NB4 (cell line): ENCODE data around the gene MAP3K20.

Source experiments
- DNase-seq: peaks from one replicate; pipeline ENCODE4 v3.0.0; 2010; ENCODE audit warnings: low read depth
- H3K4me3 ChIP-seq: one replicate; pipeline ENCODE4 v1.5.1; 2011; ENCODE audit warnings: mild to moderate bottlenecking, low read depth, low read length, moderate library complexity
- MYC ChIP-seq: IDR thresholded peaks from 2 replicates; pipeline ENCODE4 v1.6.1; 2011; ENCODE audit warnings: low read depth, low read length
- POLR2A ChIP-seq: IDR thresholded peaks from 2 replicates; pipeline ENCODE4 v1.6.1; 2011; ENCODE audit warnings: mild to moderate bottlenecking; ENCODE audit not compliant: insufficient read length; ENCODE audit errors: extremely low read depth
- TF ChIP-seq, protein P1 (sequence below): IDR thresholded peaks from 2 replicates; pipeline ENCODE4 v1.6.1; 2011; ENCODE audit warnings: low read depth, low read length
- TF ChIP-seq, protein P2 (sequence below): IDR thresholded peaks from one replicate; pipeline ENCODE4 v1.5.1; 2012; ENCODE audit warnings: low read depth, low read length

The MAP3K20 gene

DNA sequence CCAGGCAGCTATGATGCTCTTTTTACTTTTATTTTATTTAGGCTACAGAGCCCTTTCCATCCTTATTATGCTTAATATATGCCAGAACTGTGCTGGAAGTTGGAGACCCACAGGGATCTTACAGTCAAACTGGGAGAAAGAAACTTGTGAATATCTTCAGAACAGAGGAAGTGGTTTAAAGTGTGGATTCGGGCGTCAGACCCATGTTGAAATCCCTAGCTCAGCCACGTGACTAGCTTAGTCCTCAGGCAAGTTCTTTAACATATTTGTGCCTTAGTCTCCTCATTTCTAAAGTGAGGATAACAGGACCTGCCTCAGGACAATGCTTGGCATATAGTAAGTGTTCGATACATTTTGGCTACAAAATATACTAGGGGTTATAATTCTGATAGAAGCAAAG lies 59.1 kb downstream of the MAP3K20 start:
- H3K4me3 ChIP-seq: no peak overlapping the region
- TF ChIP-seq MYC: peak; percentile 83
- no peak for TF ChIP-seq POLR2A
- TF ChIP-seq, protein P1, sequence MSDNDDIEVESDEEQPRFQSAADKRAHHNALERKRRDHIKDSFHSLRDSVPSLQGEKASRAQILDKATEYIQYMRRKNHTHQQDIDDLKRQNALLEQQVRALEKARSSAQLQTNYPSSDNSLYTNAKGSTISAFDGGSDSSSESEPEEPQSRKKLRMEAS: peak; percentile 97
- TF ChIP-seq, protein P2, sequence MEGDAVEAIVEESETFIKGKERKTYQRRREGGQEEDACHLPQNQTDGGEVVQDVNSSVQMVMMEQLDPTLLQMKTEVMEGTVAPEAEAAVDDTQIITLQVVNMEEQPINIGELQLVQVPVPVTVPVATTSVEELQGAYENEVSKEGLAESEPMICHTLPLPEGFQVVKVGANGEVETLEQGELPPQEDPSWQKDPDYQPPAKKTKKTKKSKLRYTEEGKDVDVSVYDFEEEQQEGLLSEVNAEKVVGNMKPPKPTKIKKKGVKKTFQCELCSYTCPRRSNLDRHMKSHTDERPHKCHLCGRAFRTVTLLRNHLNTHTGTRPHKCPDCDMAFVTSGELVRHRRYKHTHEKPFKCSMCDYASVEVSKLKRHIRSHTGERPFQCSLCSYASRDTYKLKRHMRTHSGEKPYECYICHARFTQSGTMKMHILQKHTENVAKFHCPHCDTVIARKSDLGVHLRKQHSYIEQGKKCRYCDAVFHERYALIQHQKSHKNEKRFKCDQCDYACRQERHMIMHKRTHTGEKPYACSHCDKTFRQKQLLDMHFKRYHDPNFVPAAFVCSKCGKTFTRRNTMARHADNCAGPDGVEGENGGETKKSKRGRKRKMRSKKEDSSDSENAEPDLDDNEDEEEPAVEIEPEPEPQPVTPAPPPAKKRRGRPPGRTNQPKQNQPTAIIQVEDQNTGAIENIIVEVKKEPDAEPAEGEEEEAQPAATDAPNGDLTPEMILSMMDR: no peak
- DNase-seq: peak; percentile 88

DNA sequence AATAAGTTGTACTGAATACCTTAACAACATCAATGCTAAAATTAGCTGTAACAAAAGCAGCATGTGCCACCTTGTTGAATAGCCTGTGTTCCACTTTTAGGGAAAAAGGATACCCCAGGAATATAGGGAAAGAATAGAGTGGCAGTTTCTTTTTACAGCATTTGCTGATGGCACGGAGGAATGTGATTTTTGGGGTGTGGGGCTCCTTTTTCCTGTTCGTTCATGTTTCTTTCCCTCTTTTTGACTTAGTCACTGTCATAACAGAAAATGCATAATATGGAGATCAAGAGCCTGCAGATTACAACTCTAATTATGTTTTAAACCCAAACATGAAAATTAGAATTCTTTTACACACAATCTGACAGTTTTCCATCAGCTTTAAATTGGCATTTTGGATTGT lies 60.4 kb downstream of the MAP3K20 start:
- TF ChIP-seq MYC (no peak), POLR2A (no peak)
- TF ChIP-seq, protein P1: no peak
- TF ChIP-seq, protein P2: no peak
- DNase-seq: no peak
- H3K4me3 ChIP-seq: no peak overlapping the region

DNA sequence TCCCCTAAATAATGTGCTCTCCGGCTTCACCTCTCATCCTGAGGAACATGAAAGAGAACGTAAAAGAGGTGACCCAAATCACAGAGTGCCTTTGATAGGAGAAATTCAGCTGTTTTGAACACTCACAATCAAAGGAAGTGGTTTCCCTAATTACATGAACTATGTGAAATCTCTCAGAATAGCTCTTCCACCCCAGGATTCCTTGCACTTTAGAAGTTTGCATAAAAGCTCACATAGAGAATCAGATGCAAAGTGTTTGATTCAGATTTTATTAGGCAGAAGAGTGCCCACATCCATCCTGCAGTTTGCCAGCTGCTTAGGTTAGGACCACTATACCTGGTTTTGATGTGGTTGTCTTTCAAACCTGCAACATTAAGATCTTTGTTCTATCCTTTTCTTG lies 61.0 kb downstream of the MAP3K20 start:
- no peak for DNase-seq
- TF ChIP-seq MYC (no peak), POLR2A (no peak)
- TF ChIP-seq, protein P1: no peak
- TF ChIP-seq, protein P2: no peak
- H3K4me3 ChIP-seq: no peak overlapping the region

DNA sequence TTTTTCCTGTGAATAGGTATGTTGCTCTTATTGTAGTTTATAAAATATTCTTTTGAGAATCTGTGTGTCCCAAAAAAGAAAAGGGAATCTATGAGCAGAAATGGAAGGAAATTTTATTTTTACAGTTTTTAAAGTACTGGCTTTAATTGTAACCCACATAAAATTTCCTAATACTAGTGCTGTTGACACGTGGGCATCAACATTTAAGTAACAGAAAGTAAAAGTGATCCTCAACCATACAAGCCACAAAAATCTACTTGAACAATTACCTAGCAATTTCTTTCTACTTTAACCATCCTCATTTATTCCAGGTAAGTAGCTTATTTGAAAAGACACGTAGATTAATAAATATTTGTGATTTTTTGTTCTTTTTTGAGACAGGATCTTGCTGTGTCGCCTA lies 62.0 kb downstream of the MAP3K20 start:
- TF ChIP-seq MYC: no peak
- no peak for DNase-seq
- H3K4me3 ChIP-seq: no peak overlapping the region

DNA sequence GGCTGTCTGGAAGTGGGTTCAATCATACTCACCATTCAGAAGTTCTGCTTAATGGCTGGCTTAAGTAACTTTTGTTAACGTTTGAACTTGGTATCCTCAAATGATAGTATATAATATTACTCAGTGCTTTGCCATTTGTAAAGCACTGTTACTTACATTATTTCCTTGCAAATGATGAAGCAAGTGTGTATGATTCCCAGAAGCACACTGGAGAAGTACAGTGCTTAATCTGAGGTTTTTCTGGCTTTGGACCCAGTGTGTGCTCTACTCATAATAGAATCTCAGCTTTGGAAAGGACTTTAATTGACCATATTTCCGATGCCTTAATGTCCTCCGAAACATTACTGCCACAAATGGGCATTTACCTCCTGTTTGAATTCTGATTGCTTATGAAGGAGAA lies 63.3 kb downstream of the MAP3K20 start:
- H3K4me3 ChIP-seq: no peak overlapping the region
- DNase-seq: no peak
- TF ChIP-seq, protein P2: no peak
- TF ChIP-seq MYC: no peak
- TF ChIP-seq POLR2A: no peak
- TF ChIP-seq, protein P1: no peak

DNA sequence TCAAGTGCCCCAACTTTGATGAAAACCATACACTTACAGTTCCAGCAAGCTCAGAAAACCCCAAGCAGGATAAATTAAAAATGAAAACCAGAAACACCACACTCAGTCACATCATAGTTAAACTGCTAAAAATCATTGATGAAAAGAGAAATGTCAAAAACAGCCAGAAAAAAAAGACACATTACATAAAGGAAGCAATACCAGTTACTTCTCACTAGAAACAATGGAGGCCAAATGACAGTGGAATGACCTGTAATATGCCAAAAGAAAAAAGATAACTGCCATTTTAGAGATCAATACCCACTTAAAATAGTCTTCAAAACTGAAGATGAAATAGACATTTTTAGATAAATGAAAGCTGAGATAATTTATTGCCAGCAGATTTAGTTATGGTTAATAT lies 66.0 kb downstream of the MAP3K20 start:
- TF ChIP-seq, protein P2: no peak
- TF ChIP-seq, protein P1: no peak
- TF ChIP-seq POLR2A: no peak
- no peak for TF ChIP-seq MYC
- H3K4me3 ChIP-seq: no peak overlapping the region

More for the DNA sequence above, 66.0 kb downstream of the MAP3K20 start:
- DNase-seq: no peak
